Measurements from ENCODE around the gene SSPN. TPM values are rescaled to one million over a fixed set of nuclear protein-coding genes. Genes with fewer than 3 reads are reported as not detected.

The SSPN gene
- polyA plus RNA-seq, 3 donors from 2014 or later = not detected

- Mint-ChIP-seq H3K9me3 (peaks cover 0 to 1% (median 0%) of the 10 kb centered on the region in 6 donors), H3K27me3 (ENCODE audit: low read depth in 3 of 3) (peaks cover 3 to 8% (median 5%) of the 10 kb centered on the region in 3 donors), H3K36me3 (no peaks in the 10 kb centered on the region), H3K4me1 (no peaks in the 10 kb centered on the region), H3K4me3 (no peak overlapping the region), H3K27ac (no peak overlapping the region)
- no peak for DNase-seq
Measured at GRCh38 chr12:26172539-26172938, 22.8 kb upstream of the SSPN start.

GRCh38 chr12:26172946-26173552 lies 22.3 kb upstream of the SSPN start:
- Mint-ChIP-seq H3K27ac (no peak overlapping the region), H3K36me3 (no peaks in the 10 kb centered on the region), H3K27me3 (ENCODE audit: low read depth in 3 of 3) (peaks cover 3 to 8% (median 5%) of the 10 kb centered on the region in 3 donors), H3K4me3 (no peak overlapping the region), H3K4me1 (no peaks in the 10 kb centered on the region), H3K9me3 (peaks cover 0 to 3% (median 0%) of the 10 kb centered on the region in 6 donors)
- DNase-seq = no peak

GRCh38 chr12:26176725-26177124 lies 18.6 kb upstream of the SSPN start:
- peaks cover 0 to 8% (median 6%) of the 10 kb centered on the region in 3 donors for H3K27me3 Mint-ChIP-seq (ENCODE audit: low read depth in 3 of 3)
- no peak overlapping the region for H3K27ac Mint-ChIP-seq
- H3K9me3 Mint-ChIP-seq = peaks cover 0 to 3% (median 0%) of the 10 kb centered on the region in 6 donors
- DNase-seq = no peak
- no peaks in the 10 kb centered on the region for H3K4me1 Mint-ChIP-seq
- no peaks in the 10 kb centered on the region for H3K36me3 Mint-ChIP-seq
- H3K4me3 Mint-ChIP-seq = no peak overlapping the region

- Mint-ChIP-seq H3K9me3 (peaks cover 0 to 3% (median 0%) of the 10 kb centered on the region in 6 donors), H3K4me1 (no peaks in the 10 kb centered on the region), H3K27ac (no peak overlapping the region), H3K4me3 (no peak overlapping the region), H3K36me3 (no peaks in the 10 kb centered on the region), H3K27me3 (ENCODE audit: low read depth in 3 of 3) (peaks cover 0 to 8% (median 6%) of the 10 kb centered on the region in 3 donors)
- DNase-seq = no peak
Measured at GRCh38 chr12:26177283-26177682, 18.1 kb upstream of the SSPN start.

GRCh38 chr12:26179826-26180225 lies 15.5 kb upstream of the SSPN start:
- Mint-ChIP-seq H3K9me3 (peaks cover 0 to 3% (median 0%) of the 10 kb centered on the region in 6 donors), H3K36me3 (no peaks in the 10 kb centered on the region), H3K27me3 (ENCODE audit: low read depth in 3 of 3) (peaks cover 3 to 8% (median 4%) of the 10 kb centered on the region in 3 donors), H3K27ac (no peak overlapping the region), H3K4me3 (no peak overlapping the region), H3K4me1 (no peaks in the 10 kb centered on the region)
- no peak for DNase-seq

- Mint-ChIP-seq H3K36me3 (no peaks in the 10 kb centered on the region), H3K27me3 (ENCODE audit: low read depth in 3 of 3) (peaks cover 3 to 12% (median 5%) of the 10 kb centered on the region in 3 donors), H3K27ac (no peak overlapping the region), H3K9me3 (peaks cover 0 to 3% (median 0%) of the 10 kb centered on the region in 6 donors), H3K4me1 (no peaks in the 10 kb centered on the region), H3K4me3 (no peak overlapping the region)
- no peak for DNase-seq
Measured at GRCh38 chr12:26182377-26182776, 13.0 kb upstream of the SSPN start.

- no peak overlapping the region for H3K27ac Mint-ChIP-seq
Measured at GRCh38 chr12:26185532-26186320, 9.6 kb upstream of the SSPN start.

GRCh38 chr12:26187014-26187798 lies 8.2 kb upstream of the SSPN start:
- H3K4me1 Mint-ChIP-seq = no peaks in the 10 kb centered on the region
- peaks cover 0 to 1% (median 0%) of the 10 kb centered on the region in 6 donors for H3K9me3 Mint-ChIP-seq
- peaks cover 4 to 9% (median 5%) of the 10 kb centered on the region in 3 donors for H3K27me3 Mint-ChIP-seq (ENCODE audit: low read depth in 3 of 3)
- no peaks in the 10 kb centered on the region for H3K36me3 Mint-ChIP-seq
- H3K4me3 Mint-ChIP-seq = no peak overlapping the region
- no peak for DNase-seq
- no peak overlapping the region for H3K27ac Mint-ChIP-seq

More at GRCh38 chr12:26185532-26186320, 9.6 kb upstream of the SSPN start:
- no peaks in the 10 kb centered on the region for H3K36me3 Mint-ChIP-seq
- H3K4me3 Mint-ChIP-seq = no peak overlapping the region
- no peaks in the 10 kb centered on the region for H3K4me1 Mint-ChIP-seq
- peaks cover 4 to 10% (median 5%) of the 10 kb centered on the region in 3 donors for H3K27me3 Mint-ChIP-seq (ENCODE audit: low read depth in 3 of 3)
- H3K9me3 Mint-ChIP-seq = no peaks in the 10 kb centered on the region
- DNase-seq = no peak

- Mint-ChIP-seq H3K9me3 (peaks cover 0 to 1% (median 0%) of the 10 kb centered on the region in 6 donors), H3K4me1 (no peaks in the 10 kb centered on the region), H3K4me3 (no peak overlapping the region), H3K36me3 (no peaks in the 10 kb centered on the region), H3K27me3 (ENCODE audit: low read depth in 3 of 3) (peaks cover 3 to 9% (median 4%) of the 10 kb centered on the region in 3 donors), H3K27ac (no peak overlapping the region)
- no peak for DNase-seq
Measured at GRCh38 chr12:26188127-26188526, 7.2 kb upstream of the SSPN start.

GRCh38 chr12:26188641-26189040 lies 6.7 kb upstream of the SSPN start:
- no peaks in the 10 kb centered on the region for H3K36me3 Mint-ChIP-seq

GRCh38 chr12:26192142-26192541 lies 3.2 kb upstream of the SSPN start:
- Mint-ChIP-seq H3K4me1 (peaks cover 0 to 2% of the 10 kb centered on the region in 2 donors), H3K27me3 (ENCODE audit: low read depth in 3 of 3) (peaks cover 4 to 13% (median 4%) of the 10 kb centered on the region in 3 donors), H3K4me3 (no peak overlapping the region), H3K27ac (no peak overlapping the region), H3K9me3 (peaks cover 0 to 1% (median 0%) of the 10 kb centered on the region in 6 donors), H3K36me3 (no peaks in the 10 kb centered on the region)
- no peak for DNase-seq

More at GRCh38 chr12:26188641-26189040, 6.7 kb upstream of the SSPN start:
- H3K4me3 Mint-ChIP-seq = no peak overlapping the region
- peaks cover 0 to 1% (median 0%) of the 10 kb centered on the region in 6 donors for H3K9me3 Mint-ChIP-seq
- H3K4me1 Mint-ChIP-seq = no peaks in the 10 kb centered on the region
- H3K27me3 Mint-ChIP-seq (ENCODE audit: low read depth in 3 of 3) = peaks cover 1 to 9% (median 3%) of the 10 kb centered on the region in 3 donors
- DNase-seq = no peak
- no peak overlapping the region for H3K27ac Mint-ChIP-seq

GRCh38 chr12:26193539-26193938 lies 1.8 kb upstream of the SSPN start:
- Mint-ChIP-seq H3K4me3 (no peak overlapping the region), H3K36me3 (no peaks in the 10 kb centered on the region), H3K27me3 (ENCODE audit: low read depth in 3 of 3) (peaks cover 3 to 15% (median 4%) of the 10 kb centered on the region in 3 donors), H3K9me3 (peaks cover 0 to 1% (median 0%) of the 10 kb centered on the region in 6 donors), H3K4me1 (peaks cover 0 to 2% of the 10 kb centered on the region in 2 donors), H3K27ac (no peak overlapping the region)
- no peak for DNase-seq

- no peak for DNase-seq
- H3K4me1 Mint-ChIP-seq = peaks cover 0 to 2% of the 10 kb centered on the region in 2 donors
- H3K36me3 Mint-ChIP-seq = no peaks in the 10 kb centered on the region
- H3K27me3 Mint-ChIP-seq (ENCODE audit: low read depth in 3 of 3) = peaks cover 6 to 15% (median 7%) of the 10 kb centered on the region in 3 donors
- H3K27ac Mint-ChIP-seq = no peak overlapping the region
- H3K4me3 Mint-ChIP-seq = peak overlapping the region in 4 of 5 donors; percentile 24 to 57 (median 50)
- peaks cover 0 to 1% (median 0%) of the 10 kb centered on the region in 6 donors for H3K9me3 Mint-ChIP-seq
Measured at GRCh38 chr12:26195641-26196420, 458 bp downstream of the SSPN start.

Data from immature natural killer cell (primary cell).